Daoy (cell line): ENCODE results near the gene HLA-DRA. TPM values are rescaled to one million over a fixed set of nuclear protein-coding genes. Genes with fewer than 3 reads are reported as not detected.
"Not testable (repeated sequence)": the region's sequence is repeated elsewhere in the genome, so short reads cannot be mapped to it uniquely, and the experiment has no call there.

Source experiments
- DNase-seq: peaks from one replicate; pipeline ENCODE4 v3.0.0-alpha.2; 2015; ENCODE audit warnings: low read depth
- total RNA-seq: library from RNA; depleted of rRNA; stranded (reverse); fragments of >200 nt; shearing (Covaris generic); gene quantifications from 2 replicates; pipeline ENCODE4 v1.2.3, GENCODE V29; 2014

The HLA-DRA gene
- total RNA-seq, 1 experiment from 2014 or later = 0.46 TPM

DNA sequence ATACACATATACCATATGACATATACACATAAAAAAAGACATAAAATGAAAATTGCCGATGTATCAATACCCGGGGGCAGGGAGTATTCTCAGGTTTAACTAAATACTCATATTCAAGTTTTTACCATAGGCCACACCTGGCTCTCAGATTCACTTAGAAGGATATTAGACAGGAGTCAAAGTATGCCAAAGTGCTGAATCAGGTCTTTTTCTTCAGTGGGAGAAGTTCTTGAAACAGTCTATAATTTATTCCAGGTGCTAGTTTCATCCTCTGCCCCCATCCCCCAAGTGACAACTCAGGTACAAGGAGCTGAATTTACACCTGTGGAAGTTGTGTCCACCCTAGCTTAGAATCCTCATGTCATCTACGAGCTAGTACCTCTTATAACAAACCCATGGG, 8.5 kb upstream of the HLA-DRA start:
- DNase-seq = no peak

DNA sequence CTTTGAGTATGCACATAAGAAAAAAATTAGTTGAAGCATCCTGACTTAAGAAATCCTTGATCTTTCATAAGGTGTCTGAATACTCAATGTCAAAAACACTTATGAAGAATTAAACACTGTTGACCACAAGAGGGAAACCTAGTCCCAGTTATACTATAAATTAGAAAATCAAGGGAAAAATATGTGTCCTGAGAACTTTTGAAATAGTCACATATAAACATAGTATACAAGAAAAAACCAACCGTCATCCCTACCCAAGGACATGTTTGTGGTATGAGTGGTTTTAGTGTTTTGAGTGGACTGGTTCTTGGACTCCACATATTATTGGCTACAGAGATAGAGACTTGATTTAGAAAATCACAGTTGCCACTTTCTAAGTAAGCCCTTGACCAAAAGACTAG, 7.6 kb upstream of the HLA-DRA start:
- DNase-seq = peak; percentile 15

DNA sequence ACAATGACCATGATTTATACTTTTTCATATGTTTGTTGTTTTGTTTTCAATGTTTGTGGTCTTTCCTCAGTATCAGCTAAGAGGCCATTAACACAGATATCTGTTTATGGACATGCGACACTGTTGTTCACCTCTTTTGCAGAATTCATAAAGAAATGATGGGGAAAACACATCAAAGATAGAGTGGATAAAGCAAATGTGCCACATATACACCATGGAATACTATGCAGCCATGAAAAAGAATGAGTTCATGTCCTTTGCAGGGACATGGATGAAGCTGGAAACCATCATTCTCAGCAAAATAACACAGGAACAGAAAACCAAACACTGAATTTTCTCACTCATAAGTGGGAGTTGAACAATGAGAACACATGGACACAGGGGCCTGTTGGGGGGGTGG, 5.7 kb upstream of the HLA-DRA start:
- DNase-seq = not testable (repeated sequence)

DNA sequence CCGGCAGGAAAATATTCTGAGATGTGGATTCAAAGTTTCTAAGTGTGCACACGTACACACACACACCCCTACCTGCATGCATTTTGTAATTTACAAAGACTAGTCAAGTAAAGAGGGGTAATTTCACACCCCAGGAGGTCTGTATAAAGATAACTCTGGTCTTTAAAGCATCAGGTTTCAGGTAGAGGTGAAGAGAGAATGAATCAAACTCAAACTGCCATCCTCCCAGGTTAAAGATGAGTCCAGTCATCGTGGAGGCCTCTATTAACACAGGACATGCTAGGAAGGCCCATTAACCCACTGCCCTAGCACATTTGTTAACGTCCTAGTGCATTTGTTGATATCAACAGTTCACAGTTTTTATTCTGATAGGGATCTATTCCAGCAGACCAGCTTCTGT, 3.5 kb upstream of the HLA-DRA start:
- DNase-seq = no peak

DNA sequence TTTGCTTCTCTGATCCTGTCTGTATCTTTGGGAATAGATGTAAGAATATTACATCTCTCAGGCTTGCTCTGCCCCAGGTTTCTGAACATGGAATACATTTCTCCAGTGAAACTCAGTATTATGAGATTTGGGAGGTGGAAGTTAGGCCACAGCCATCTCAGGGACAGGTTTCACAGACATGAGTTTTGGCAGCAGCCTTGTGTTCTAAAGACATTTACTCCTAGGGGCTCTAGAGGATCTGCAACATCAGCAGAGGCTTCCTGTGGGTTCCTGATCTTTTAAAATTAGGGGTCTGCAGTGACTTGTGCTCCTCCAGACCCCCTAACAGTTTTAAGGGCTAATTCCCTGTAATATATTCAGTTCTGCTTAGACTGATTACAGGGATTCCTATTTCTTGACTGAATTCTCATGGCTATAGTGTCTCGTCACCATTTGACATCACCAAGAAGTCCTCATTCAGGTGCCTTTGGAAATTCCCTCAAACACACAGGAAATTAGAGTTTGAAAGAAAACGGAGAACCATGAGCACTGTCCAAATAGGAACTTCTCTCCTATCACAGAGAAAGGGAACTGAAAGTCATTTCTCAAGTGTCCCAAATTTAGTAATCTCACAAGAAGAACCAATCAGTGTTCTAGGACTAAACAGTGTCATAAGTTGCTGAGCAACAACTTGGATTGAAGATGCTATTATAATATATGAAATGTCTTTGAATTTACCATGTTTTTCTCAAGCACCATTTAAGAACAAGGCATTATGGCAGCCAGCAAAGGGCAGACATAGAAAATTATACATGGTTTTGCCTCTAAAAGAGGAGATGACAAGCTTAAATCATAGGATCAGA, 2.5 kb upstream of the HLA-DRA start:
- no peak for DNase-seq

DNA sequence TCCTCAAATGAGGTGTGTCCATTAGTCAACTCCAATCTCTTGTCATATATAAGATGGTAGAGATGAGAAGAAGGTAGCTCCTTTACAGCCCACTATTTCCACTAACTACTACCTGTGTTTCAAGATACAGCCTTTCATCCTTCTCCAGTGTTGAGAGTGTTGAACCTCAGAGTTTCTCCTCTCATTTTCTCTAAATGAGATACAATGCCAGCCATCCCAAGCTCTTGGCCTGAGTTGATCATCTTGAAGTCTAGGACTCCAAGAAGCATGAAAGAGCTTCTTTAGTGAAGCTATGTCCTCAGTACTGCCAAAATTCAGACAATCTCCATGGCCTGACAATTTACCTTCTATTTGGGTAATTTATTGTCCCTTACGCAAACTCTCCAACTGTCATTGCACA, 548 bp upstream of the HLA-DRA start:
- DNase-seq = no peak

DNA sequence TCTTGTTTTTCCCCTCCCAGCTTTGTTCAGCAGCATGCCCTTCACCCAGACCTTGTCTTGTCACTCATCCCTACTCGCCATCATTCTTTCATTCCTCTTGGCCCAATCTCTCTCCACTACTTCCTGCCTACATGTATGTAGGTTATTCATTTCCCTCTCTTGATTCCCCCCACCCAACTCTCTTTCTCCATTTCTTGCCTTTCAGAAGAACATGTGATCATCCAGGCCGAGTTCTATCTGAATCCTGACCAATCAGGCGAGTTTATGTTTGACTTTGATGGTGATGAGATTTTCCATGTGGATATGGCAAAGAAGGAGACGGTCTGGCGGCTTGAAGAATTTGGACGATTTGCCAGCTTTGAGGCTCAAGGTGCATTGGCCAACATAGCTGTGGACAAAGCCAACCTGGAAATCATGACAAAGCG, 2.6 kb downstream of the HLA-DRA start:
- DNase-seq = no peak

DNA sequence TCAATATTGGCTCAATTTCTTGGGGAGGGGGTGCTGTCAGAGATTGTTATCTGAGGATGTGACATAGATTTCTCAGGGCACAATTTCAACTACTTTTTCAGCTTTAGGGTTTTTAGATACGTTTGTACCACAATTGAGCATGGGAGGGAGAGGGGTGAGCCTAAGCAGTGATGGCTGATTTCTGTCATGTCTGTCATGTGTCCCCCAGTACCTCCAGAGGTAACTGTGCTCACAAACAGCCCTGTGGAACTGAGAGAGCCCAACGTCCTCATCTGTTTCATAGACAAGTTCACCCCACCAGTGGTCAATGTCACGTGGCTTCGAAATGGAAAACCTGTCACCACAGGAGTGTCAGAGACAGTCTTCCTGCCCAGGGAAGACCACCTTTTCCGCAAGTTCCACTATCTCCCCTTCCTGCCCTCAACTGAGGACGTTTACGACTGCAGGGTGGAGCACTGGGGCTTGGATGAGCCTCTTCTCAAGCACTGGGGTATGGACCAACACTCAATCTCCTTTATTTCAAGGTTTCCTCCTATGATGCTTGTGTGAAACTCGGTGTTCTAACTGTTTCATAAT, 3.4 kb downstream of the HLA-DRA start:
- no peak for DNase-seq

DNA sequence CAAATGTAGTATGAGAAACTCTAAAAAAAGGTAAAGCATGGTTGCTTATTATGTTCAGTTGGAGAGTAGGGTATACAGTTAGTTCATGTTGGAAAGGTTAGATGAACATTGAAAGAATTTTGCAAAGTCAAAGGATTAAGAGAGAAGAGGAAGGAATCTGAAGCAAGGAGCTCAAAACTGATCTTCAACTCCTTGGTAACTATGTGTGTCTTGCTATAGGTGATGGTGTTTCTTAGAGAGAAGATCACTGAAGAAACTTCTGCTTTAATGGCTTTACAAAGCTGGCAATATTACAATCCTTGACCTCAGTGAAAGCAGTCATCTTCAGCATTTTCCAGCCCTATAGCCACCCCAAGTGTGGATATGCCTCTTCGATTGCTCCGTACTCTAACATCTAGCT, 4.7 kb downstream of the HLA-DRA start:
- DNase-seq = no peak

DNA sequence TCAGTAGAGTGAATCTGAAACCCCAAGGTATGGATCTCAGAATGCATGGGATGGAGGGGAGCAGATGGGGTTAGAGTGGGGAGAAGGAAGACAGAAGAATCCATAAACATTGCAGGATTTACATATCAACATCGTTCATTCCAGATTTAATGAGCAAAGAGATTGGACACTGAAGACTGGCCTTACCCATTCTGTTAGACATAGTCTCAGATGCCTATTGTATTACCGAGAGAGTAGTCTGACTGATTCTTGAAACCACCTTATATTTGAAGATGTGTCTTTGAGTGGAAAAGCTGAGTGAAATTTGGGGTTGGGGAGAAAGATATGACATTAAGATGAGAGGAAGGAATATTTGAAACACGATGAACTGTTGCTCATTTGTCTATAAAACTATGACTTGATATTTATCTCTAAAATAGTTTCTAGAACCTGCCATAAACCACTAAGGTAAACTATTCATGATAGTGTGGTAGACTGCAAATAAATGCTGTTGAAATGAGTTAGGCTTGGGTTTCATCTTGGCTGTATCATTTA, 5.7 kb downstream of the HLA-DRA start:
- no peak for DNase-seq

DNA sequence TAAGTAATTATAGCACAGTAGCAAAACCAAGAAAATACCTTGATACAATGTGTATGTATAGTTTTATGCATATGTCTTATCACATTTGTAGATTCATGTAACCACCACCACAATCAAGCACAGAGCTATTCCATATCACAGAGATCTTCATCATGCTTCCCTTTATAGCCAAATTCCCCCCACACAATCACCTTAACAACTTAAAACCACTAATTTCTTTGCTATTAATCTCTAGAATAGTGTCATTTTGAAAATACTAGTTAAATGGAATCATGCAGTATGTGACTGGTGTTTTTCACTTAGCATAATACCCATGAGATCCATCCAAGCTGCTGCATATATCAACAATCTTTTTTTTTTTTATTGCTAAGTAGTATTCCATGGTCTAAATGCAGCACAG, 8.2 kb downstream of the HLA-DRA start:
- DNase-seq = no peak

DNA sequence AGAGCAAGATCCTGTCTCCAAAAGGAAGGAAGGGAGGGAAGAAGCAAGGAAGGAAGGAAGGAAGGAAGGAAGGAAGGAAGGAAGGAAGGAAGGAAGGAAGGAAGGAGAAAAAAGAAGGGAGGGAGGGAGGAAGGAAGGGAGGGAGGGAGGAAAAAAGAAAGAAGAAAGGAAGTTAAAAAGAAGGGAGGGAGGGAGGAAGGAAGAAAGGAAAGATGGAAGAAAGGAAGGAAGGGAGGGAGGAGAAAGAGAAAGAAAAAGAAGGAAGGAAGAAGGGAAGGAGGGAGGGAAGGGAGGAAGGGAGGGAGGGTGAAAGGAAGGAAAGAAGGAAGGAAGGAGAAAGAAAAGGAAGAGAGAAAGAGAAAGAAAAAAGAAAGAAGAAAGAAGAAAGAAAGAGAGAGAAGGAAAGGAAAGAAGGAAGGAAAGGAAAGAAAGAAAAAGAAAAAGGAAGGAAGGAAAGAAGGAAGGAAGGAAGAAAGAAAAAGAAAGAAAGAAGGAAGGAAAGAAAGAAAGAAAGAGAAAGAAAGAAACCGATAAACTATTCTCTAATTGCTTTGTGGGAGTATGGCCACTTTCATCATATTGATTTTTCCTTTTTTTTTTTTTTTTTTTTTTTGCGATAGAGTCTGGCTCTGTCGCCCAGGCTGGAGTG, 9.5 kb downstream of the HLA-DRA start:
- no peak for DNase-seq

DNA sequence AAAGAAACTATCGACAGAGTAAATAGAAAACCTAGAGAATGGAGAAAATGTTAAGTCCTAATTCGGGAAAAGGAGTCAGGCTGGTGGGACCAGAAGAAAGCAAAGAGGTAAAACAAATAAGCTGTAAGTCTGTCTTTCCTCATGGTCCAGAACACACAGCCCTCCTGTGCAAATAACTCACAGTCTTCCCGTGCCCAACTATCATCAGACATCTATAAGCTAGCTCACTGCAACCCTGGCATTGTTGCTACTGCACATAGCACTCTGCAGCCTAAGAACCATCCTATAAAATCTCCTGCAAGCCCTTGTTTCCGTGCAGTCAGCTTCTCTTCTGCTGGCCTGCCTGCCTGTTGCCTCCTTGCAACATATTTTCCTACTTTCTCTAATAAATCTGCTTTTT, 17.4 kb downstream of the HLA-DRA start:
- DNase-seq = no peak

DNA sequence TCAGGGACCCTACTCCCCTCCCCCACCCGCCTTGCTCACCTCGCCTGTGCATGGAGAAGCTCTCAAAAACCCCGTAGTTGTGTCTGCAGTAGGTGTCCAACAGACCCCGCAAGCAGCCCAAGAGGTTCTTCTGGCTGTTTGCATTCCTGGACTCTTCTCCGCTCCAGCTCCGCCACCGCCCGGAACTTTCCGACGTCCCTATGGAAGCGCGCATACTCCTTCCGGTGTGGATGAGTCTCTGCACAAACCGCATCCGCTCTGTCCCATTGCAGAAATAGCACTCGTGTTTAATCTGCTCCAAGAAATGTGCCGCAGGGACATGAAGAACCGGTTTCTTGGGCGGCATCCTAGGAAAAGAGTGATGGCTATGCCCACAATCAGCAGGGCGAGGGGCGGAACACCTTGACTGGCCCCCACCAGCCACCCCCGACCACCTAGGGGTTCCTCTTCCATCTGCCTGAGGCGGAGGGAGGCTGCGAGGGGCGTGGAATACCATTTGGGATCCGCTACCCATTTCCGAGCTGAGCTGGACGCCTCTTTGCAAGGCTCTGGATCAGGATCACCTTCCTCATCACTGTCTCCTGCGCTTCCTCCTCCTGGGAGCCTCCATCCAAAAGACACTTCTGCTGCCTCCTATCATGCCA, 20.2 kb downstream of the HLA-DRA start:
- peak; percentile 63 for DNase-seq

DNA sequence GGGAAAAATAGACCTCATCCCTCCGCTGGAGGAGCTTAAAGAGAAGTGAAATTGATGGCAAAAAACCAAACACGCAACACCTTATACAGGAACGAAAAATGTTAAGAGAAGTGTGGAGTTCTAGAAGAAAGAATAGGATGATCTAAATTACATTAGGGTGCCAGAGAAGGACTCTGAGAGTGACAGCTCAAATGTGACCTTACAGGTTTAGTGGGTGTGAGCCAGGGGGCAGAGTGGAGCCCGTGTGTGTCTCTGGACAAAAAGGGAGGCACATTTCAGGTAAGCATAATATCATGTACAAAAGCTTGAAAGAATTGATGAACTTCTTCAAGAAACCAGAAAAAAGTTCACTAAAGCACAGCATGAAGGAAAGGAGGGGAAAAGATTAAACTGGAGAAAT, 20.8 kb downstream of the HLA-DRA start:
- DNase-seq = no peak

DNA sequence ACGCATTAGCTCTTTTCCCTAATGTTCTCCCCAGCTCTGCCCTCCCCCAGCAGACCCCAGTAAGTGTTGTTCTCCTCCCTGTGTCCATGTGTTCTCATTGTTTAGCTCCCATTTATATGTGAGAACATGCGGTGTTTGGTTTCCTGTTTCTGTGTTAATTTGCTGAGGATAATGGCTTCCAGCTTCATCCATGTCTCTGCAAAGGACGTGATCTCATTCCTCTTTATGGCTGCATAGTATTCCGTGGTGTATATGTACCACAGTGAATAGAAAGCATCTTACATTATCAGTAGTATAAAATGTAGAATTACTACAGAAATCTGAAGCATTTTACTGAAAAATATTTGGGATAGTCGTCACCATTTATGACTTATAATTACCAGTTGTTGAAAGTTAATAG, 21.8 kb downstream of the HLA-DRA start:
- DNase-seq = no peak

DNA sequence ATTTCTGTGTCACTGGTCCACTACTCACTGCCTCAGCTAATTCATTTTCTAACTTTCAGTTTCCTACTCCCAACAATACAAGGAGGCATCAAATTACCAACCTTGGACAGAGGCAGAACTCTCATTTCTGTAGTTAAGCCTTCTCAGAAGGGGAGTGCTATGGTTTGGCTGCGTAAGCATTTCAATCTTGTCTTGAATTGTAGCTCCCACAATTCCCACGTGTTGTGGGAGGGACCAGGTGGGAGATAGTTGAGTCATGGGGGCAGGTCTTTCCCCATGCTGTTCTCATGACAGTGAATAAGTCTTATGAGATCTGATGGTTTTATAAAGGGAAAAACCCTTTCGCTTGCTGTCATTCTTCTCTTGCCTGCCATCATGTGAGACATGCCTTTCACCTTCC, 22.9 kb downstream of the HLA-DRA start:
- DNase-seq = peak; percentile 85

DNA sequence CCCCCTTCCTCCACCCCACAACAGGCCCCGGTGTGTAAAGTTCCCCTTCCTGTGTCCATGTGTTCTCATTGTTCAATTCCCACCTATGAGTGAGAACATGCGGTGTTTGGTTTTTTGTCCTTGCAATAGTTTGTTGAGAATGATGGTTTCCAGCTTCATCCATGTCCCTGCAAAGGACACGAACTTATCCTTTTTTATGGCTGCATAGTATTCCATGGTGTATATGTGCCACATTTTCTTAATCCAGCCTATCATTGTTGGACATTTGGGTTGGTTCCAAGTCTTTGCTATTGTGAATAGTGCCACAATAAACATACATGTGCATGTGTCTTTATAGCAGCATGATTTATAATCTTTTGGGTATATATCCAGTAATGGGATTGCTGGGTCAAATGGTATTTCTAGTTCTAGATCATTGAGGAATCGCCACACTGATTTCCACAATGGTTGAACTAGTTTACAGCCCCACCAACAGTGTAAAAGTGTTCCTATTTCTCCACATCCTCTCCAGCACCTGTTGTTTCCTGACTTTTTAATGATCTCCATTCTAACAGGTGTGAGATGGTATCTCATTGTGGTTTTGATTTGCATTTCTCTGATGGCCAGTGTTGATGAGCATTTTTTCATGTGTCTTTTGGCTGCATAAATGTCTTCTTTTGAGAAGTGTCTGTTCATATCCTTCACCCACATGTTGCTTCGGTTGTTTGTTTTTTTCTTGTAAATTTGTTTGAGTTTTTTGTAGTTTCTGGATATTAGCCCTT, 28.2 kb downstream of the HLA-DRA start:
- DNase-seq = not testable (repeated sequence)

DNA sequence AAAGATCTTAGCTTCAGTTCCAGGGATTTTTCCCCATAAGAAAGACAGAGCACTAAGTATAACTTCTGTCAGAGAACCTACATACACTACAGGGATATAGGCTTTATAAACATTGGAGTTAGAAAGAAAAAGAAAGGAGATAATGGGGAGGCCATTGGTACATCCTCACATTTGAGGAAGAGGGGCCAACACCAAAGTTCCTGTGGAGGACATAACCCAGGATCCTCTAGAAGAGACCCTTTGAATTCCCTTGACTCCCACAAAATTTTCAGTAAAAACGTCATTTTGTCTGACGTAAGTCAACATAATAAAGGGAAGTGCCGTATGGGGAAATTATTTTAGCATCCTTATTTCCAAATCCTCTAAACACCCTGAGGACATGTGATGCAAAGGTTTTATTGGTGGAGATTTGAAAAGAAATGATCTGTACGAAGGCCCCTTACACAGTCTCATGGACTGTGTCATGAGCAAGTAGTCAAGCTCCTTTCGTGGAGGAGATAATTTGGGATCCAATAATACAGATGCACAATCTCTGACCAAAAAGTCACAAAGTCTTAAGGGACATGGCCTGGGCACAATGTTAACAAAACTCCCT, 33.2 kb downstream of the HLA-DRA start:
- DNase-seq = no peak

DNA sequence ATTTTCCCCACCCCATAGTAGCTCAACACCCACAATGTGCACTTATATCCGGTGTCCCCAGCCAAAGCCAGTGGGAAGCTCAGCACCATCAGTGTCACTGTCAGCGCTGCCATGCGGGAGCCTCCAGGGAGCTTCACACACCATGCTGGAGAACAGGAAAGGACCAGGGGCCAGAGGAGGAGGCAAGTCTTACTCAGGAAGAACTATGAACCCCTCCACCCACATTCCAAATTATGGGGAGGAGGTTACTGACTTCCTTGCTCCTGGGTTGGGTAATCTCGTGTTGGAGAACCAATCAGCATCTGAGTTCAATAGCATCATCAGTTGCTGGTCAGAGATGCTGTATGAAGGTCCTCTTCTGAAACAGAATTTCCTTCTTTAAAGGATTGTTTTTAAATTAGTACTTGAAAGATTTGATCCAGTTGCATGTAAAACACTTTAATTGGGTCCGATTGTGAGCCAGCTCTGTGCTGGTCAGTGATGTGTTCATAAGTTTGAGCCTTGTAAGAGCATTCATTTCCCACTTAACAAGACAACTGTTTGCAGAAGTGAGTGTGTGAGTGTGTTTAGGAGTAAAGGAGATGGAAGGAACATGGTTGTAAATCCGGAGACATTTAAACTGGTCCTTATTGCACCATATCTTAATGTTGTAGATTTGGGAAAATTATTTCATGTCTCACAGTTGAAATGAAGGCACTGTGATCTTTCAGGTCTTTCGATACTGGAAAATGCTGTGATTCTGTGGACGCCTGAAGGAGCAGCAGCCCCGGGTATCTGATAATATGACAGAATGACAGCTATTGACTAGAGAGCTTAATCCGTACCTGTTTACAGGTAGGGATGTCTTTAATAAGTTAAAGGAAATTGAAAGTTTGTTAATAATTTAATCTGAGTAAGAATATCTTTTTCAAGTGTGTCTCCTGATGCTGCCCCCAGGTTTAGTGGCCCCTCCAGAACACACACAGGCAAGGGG, 34.0 kb downstream of the HLA-DRA start:
- DNase-seq = peak; percentile 39
